AML-193 (cell line): ENCODE results near the gene RRP1.

Experiments
- DNase-seq, 2 experiments: peaks; one replicate each; lab custom pipeline; 2025; lab: John Stamatoyannopoulos, UW

Gene RRP1

GRCh38 chr21:43758811-43759210 is 30.6 kb upstream of the RRP1 start:
- no peak for DNase-seq

GRCh38 chr21:43759651-43760050 is 29.7 kb upstream of the RRP1 start:
- DNase-seq: no peak

- no peak for DNase-seq
Measured at GRCh38 chr21:43760391-43760958, 28.9 kb upstream of the RRP1 start.

GRCh38 chr21:43761886-43762285 is 27.5 kb upstream of the RRP1 start:
- no peak for DNase-seq

- no peak for DNase-seq
Measured at GRCh38 chr21:43762303-43763128, 26.9 kb upstream of the RRP1 start.

- no peak for DNase-seq
Measured at GRCh38 chr21:43763901-43764523, 25.4 kb upstream of the RRP1 start.

- DNase-seq: no peak
Measured at GRCh38 chr21:43764576-43765495, 24.5 kb upstream of the RRP1 start.

- no peak for DNase-seq
Measured at GRCh38 chr21:43766734-43767497, 22.5 kb upstream of the RRP1 start.

- no peak for DNase-seq
Measured at GRCh38 chr21:43767498-43767983, 21.8 kb upstream of the RRP1 start.

- DNase-seq: no peak
Measured at GRCh38 chr21:43767984-43768867, 21.2 kb upstream of the RRP1 start.

- no peak for DNase-seq
Measured at GRCh38 chr21:43768868-43769167, 20.6 kb upstream of the RRP1 start.

- no peak for DNase-seq
Measured at GRCh38 chr21:43769325-43769958, 19.9 kb upstream of the RRP1 start.

- DNase-seq: no peak
Measured at GRCh38 chr21:43770066-43770655, 19.2 kb upstream of the RRP1 start.

GRCh38 chr21:43771199-43771675 is 18.1 kb upstream of the RRP1 start:
- no peak for DNase-seq

- DNase-seq: no peak
Measured at GRCh38 chr21:43771698-43772424, 17.5 kb upstream of the RRP1 start.

- DNase-seq: no peak
Measured at GRCh38 chr21:43772425-43772821, 17.0 kb upstream of the RRP1 start.

- DNase-seq: no peak
Measured at GRCh38 chr21:43774163-43774562, 15.2 kb upstream of the RRP1 start.

GRCh38 chr21:43775190-43775589 is 14.2 kb upstream of the RRP1 start:
- DNase-seq: no peak
